GM12872 (cell line): ENCODE data around the gene PSMG3.

Source experiments
- CTCF ChIP-seq: IDR thresholded peaks from 3 replicates; pipeline ENCODE4 v1.5.1; 2011; ENCODE audit warnings: low read depth, mild to moderate bottlenecking, low read length, moderate library complexity; ENCODE audit not compliant: insufficient read depth

Gene PSMG3

GRCh38 chr7:1609023-1609422, 39.2 kb upstream of the PSMG3 start:
- TF ChIP-seq CTCF = no peak

GRCh38 chr7:1608318-1608717, 38.5 kb upstream of the PSMG3 start:
- TF ChIP-seq CTCF = no peak

- no peak for TF ChIP-seq CTCF
Measured at GRCh38 chr7:1607696-1608095, 37.9 kb upstream of the PSMG3 start.

- TF ChIP-seq CTCF = no peak
Measured at GRCh38 chr7:1607001-1607400, 37.2 kb upstream of the PSMG3 start.

- no peak for TF ChIP-seq CTCF
Measured at GRCh38 chr7:1604383-1604782, 34.6 kb upstream of the PSMG3 start.

GRCh38 chr7:1603346-1604225, 33.8 kb upstream of the PSMG3 start:
- no peak for TF ChIP-seq CTCF

GRCh38 chr7:1602386-1602785, 32.6 kb upstream of the PSMG3 start:
- TF ChIP-seq CTCF = no peak
